Right ventricle myocardium superior (tissue), 1 donor: ENCODE measurements around the gene IL7R. TPM values are rescaled to one million over a fixed set of nuclear protein-coding genes. Genes with fewer than 3 reads are reported as not detected.

Source experiments
- total RNA-seq: library from RNA; stranded (reverse); fragmentation: NEBNext Ultra II Directional; extraction: Animal tissue kit (Norgen Biotek cat#: 25700); gene quantifications from one replicate; pipeline ENCODE4 v1.2.1, GENCODE V29; 2021
- donor health status: DM: no; HTN: yes; CAD: no; lungs with severe emphysema.

The IL7R gene
- total RNA-seq, 1 donor from 2014 or later, result 0.67 TPM

Other genes starting within 250 kb of the IL7R start
- 1.1 TPM for gene SPEF2, start 239.0 kb upstream of the IL7R start, total RNA-seq
- gene CAPSL, start 81.7 kb downstream of the IL7R start, total RNA-seq, result not detected
- not detected for gene UGT3A1, start 134.5 kb downstream of the IL7R start, total RNA-seq
- gene UGT3A2, start 210.0 kb downstream of the IL7R start, total RNA-seq, result not detected